ENCODE results near the gene ZG16B.

DNA sequence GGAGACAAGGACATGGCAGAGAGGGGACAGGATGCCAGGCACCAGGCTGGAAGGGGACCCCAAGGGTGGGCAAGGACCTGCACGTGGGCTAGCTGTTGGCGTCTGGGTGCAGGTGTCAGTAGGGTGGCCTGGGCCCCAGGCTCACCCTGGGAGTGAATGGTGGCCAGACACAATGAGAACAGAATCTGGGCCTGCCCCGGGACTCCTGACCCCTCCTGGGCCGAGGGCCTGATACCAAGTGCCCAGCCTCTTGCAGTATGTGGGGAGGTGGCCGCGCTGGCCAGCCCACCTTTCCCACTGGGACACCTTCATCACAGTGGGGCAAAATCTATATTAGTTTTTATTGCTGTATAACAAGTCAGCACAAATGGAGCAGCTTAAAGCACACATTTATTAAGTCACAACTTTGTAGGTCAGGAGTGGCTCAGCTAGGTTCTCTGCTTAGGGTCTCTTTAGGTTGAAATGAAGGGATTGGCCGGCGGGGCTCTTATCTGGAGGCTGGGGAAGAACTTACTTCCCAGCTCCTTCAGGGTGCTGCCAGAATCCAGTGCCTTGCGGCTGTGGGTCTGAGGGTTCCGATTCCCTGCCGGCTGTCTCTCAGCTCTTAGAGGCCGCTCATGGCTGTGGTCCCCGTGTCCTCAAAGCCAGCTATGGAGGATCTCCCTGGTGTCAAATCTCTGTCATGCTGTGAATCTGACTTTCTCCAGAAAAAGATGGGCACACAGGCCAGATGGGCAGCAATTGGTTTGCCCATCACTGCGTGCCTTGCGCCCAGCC, 46.3 kb upstream of the ZG16B start:
- TF ChIP-seq, protein P1, sequence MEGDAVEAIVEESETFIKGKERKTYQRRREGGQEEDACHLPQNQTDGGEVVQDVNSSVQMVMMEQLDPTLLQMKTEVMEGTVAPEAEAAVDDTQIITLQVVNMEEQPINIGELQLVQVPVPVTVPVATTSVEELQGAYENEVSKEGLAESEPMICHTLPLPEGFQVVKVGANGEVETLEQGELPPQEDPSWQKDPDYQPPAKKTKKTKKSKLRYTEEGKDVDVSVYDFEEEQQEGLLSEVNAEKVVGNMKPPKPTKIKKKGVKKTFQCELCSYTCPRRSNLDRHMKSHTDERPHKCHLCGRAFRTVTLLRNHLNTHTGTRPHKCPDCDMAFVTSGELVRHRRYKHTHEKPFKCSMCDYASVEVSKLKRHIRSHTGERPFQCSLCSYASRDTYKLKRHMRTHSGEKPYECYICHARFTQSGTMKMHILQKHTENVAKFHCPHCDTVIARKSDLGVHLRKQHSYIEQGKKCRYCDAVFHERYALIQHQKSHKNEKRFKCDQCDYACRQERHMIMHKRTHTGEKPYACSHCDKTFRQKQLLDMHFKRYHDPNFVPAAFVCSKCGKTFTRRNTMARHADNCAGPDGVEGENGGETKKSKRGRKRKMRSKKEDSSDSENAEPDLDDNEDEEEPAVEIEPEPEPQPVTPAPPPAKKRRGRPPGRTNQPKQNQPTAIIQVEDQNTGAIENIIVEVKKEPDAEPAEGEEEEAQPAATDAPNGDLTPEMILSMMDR (IDR thresholded peaks at IDR 0.05) = no peak
- no peak for TF ChIP-seq POLR2A (IDR thresholded peaks at IDR 0.05)
